KG1 (cell line): Measurements from ENCODE around the gene JOSD1.

Experiments used
- DNase-seq: peaks from one replicate; lab custom pipeline; 2025; lab: John Stamatoyannopoulos, UW

Gene JOSD1

GRCh38 chr22:38700789-38701628 lies at the start of gene JOSD1:
Gene JOSD1, minus strand, starts transcription at chr22:38700943. Its CDS starts 956 bp downstream, at chr22:38699987.
- DNase-seq: peak; percentile 85

- no peak for DNase-seq
Observed at GRCh38 chr22:38750104-38750503, 49.4 kb upstream of the JOSD1 start.

- no peak for DNase-seq
Observed at GRCh38 chr22:38748487-38749136, 47.9 kb upstream of the JOSD1 start.

- DNase-seq: no peak
Observed at GRCh38 chr22:38745676-38746460, 45.1 kb upstream of the JOSD1 start.

GRCh38 chr22:38744981-38745380 lies 44.2 kb upstream of the JOSD1 start:
- no peak for DNase-seq

- DNase-seq: no peak
Observed at GRCh38 chr22:38742176-38742942, 41.6 kb upstream of the JOSD1 start.

GRCh38 chr22:38741576-38741975 lies 40.8 kb upstream of the JOSD1 start:
- DNase-seq: no peak

- no peak for DNase-seq
Observed at GRCh38 chr22:38741166-38741565, 40.4 kb upstream of the JOSD1 start.

GRCh38 chr22:38740754-38741153 lies 40.0 kb upstream of the JOSD1 start:
- DNase-seq: no peak

GRCh38 chr22:38740116-38740723 lies 39.5 kb upstream of the JOSD1 start:
- no peak for DNase-seq

GRCh38 chr22:38739300-38740055 lies 38.7 kb upstream of the JOSD1 start:
- DNase-seq: no peak

- DNase-seq: no peak
Observed at GRCh38 chr22:38738475-38739070, 37.8 kb upstream of the JOSD1 start.

GRCh38 chr22:38737302-38738060 lies 36.7 kb upstream of the JOSD1 start:
- no peak for DNase-seq

- DNase-seq: no peak
Observed at GRCh38 chr22:38736257-38736570, 35.5 kb upstream of the JOSD1 start.

- DNase-seq: no peak
Observed at GRCh38 chr22:38735465-38736256, 34.9 kb upstream of the JOSD1 start.

GRCh38 chr22:38735126-38735464 lies 34.4 kb upstream of the JOSD1 start:
- no peak for DNase-seq

- no peak for DNase-seq
Observed at GRCh38 chr22:38734421-38735100, 33.8 kb upstream of the JOSD1 start.

- no peak for DNase-seq
Observed at GRCh38 chr22:38733724-38734381, 33.1 kb upstream of the JOSD1 start.
